Activated CD8-positive, alpha-beta memory T cell treated with anti-CD3 and anti-CD28 coated beads, Interleukin-2, amount 10 ng/mL, durations not matched to agents 7 days and 5 days (primary cell): ENCODE results near the gene SNAPIN. TPM values are rescaled to one million over a fixed set of nuclear protein-coding genes. Genes with fewer than 3 reads are reported as not detected.

Source experiments
- ATAC-seq: fragments of 150-1000 bp; cut with Tn5 transposase; one replicate; pipeline ENCODE4 v1.10.0; 2021; ENCODE audit warnings: moderate library complexity
- CTCF ChIA-PET: fragments of 350-600 bp; sonication (Branson Sonifier 250); formaldehyde crosslinking; loops from one replicate; lab custom pipeline; 2021; ENCODE audit warnings: antibody characterized with exemption; lab: Charles Lee
- DNase-seq: peaks from one replicate; pipeline ENCODE4 v3.0.0-alpha.2; 2020
- H3K27ac Mint-ChIP-seq: one replicate; pipeline ENCODE4 v1.8.0; 2021; ENCODE audit warnings: mild to moderate bottlenecking, mixed read lengths
- H3K27me3 Mint-ChIP-seq: one replicate; pipeline ENCODE4 v1.8.0; 2021; ENCODE audit warnings: mixed read lengths
- H3K36me3 Mint-ChIP-seq: one replicate; pipeline ENCODE4 v1.8.0; 2021; ENCODE audit warnings: mild to moderate bottlenecking, mixed read lengths
- H3K4me1 Mint-ChIP-seq: one replicate; pipeline ENCODE4 v1.8.0; 2021; ENCODE audit warnings: mixed read lengths
- H3K4me3 Mint-ChIP-seq: one replicate; pipeline ENCODE4 v1.8.0; 2021; ENCODE audit warnings: mild to moderate bottlenecking, moderate library complexity, mixed read lengths
- H3K9me3 Mint-ChIP-seq: one replicate; pipeline ENCODE4 v1.8.0; 2022; ENCODE audit warnings: low read depth, mixed read lengths
- total RNA-seq, 2 experiments: library from RNA; stranded (reverse); gene quantifications; one replicate each; pipeline ENCODE4 v1.2.3, GENCODE V29; 2021

Gene SNAPIN
- total RNA-seq, 2 experiments from 2014 or later: 30.7 to 34.2 TPM

- Mint-ChIP-seq H3K4me1 (no peaks in the 10 kb centered on the region), H3K9me3 (no peaks in the 10 kb centered on the region)
- CTCF ChIA-PET: no interaction called here
Measured at GRCh38 chr1:153616144-153616916, 42.2 kb upstream of the SNAPIN start, which contains the start of gene S100A14. Gene S100A14, minus strand, starts transcription at chr1:153616325. Its CDS starts 467 bp downstream, at chr1:153615858.

GRCh38 chr1:153616917-153617311 lies 41.6 kb upstream of the SNAPIN start:
- ATAC-seq: no peak
- H3K36me3 Mint-ChIP-seq: no peaks in the 10 kb centered on the region
- DNase-seq: no peak
- H3K9me3 Mint-ChIP-seq: no peaks in the 10 kb centered on the region
- no peaks in the 10 kb centered on the region for H3K4me1 Mint-ChIP-seq
- CTCF ChIA-PET: no interaction called here
- no peak overlapping the region for H3K27ac Mint-ChIP-seq
- no peaks in the 10 kb centered on the region for H3K27me3 Mint-ChIP-seq
- H3K4me3 Mint-ChIP-seq: no peak overlapping the region

More at GRCh38 chr1:153616144-153616916, 42.2 kb upstream of the SNAPIN start, which contains the start of gene S100A14:
- Mint-ChIP-seq H3K27me3 (no peaks in the 10 kb centered on the region), H3K36me3 (no peaks in the 10 kb centered on the region), H3K27ac (no peak within 1 kb of the TSS), H3K4me3 (no peak within 1 kb of the TSS)
- ATAC-seq (no peak), DNase-seq (no peak)

DNA sequence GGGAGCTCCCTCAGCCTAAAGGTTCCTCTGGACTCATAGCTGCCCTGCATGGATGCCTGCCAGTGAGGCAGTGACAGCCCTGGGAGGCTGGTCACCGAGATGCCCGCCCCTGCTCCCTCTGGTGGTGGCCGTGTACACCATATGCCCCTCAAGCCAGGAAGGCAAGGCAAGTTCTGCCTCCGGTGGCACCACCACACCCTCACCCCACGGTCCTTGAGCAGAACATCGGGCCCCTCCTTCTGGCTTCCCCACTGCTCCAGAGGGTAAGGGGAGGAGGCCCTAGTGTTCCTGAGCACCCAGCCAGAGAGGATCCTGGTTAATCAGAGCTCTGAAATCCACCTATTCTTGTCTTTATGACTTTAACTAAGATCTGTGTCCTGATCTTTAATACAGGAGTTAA lies 40.8 kb upstream of the SNAPIN start:
- H3K27ac Mint-ChIP-seq: no peak overlapping the region
- H3K27me3 Mint-ChIP-seq: no peaks in the 10 kb centered on the region
- H3K4me1 Mint-ChIP-seq: no peaks in the 10 kb centered on the region
- CTCF ChIA-PET: no interaction called here
- ATAC-seq (no peak), DNase-seq (no peak)
- H3K9me3 Mint-ChIP-seq: no peaks in the 10 kb centered on the region
- H3K36me3 Mint-ChIP-seq: no peaks in the 10 kb centered on the region
- H3K4me3 Mint-ChIP-seq: no peak overlapping the region

- DNase-seq (no peak), ATAC-seq (no peak)
- Mint-ChIP-seq H3K36me3 (no peaks in the 10 kb centered on the region), H3K27ac (no peak overlapping the region), H3K9me3 (no peaks in the 10 kb centered on the region), H3K4me1 (no peaks in the 10 kb centered on the region), H3K4me3 (no peak overlapping the region), H3K27me3 (no peaks in the 10 kb centered on the region)
- CTCF ChIA-PET: no interaction called here
Measured at GRCh38 chr1:153619171-153619570, 39.3 kb upstream of the SNAPIN start.

- no peak for DNase-seq
- Mint-ChIP-seq H3K27ac (no peak overlapping the region), H3K4me1 (no peaks in the 10 kb centered on the region), H3K4me3 (no peak overlapping the region), H3K36me3 (no peaks in the 10 kb centered on the region), H3K9me3 (no peaks in the 10 kb centered on the region), H3K27me3 (no peaks in the 10 kb centered on the region)
- ATAC-seq: no peak
- CTCF ChIA-PET: interaction anchor here (1.4 kb wide), 1 partner anchor 10 kb away, joined by 4 read pairs; the partner anchor contains the start of gene CHTOP
Measured at GRCh38 chr1:153623101-153623500, 35.4 kb upstream of the SNAPIN start.

DNA sequence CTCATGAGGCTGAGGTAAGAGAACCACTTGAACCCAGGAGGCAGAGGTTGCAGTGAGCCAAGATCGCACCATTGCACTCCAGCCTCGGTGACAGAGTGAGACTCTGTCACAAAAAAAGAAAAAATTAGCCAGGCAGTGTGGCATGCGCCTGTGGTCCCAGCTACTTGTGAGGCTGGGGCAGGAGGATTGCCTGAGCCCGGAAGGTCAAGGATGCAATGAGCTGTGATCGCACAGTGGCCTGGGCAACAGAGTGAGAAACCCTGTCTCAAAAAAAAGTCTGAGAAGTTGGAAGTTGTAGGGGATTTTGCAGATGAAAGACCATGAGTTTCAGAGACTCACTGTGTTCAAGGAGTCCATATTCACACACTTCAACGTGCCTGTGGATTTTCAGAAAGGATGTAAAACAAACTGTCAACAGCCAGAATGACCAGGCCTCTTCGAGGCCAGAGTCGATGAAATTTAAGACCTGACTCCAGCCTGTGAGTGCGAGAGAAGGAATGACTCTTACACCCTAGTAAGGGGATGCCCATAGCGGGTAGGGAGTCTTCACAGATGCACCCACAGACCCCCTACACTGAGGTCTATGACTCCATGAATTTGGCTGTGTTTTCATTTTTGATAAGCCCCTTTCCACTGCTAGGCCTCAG lies 33.4 kb upstream of the SNAPIN start:
- Mint-ChIP-seq H3K27me3 (no peaks in the 10 kb centered on the region), H3K36me3 (no peaks in the 10 kb centered on the region), H3K27ac (no peak overlapping the region), H3K9me3 (no peaks in the 10 kb centered on the region), H3K4me3 (no peak overlapping the region), H3K4me1 (no peaks in the 10 kb centered on the region)
- CTCF ChIA-PET: no interaction called here
- DNase-seq (no peak), ATAC-seq (no peak)

- DNase-seq (no peak), ATAC-seq (no peak)
- no peaks in the 10 kb centered on the region for H3K9me3 Mint-ChIP-seq
- CTCF ChIA-PET: interaction anchor here (0.6 to 3.5 kb wide), 4 partner anchors 12 to 116 kb away, joined by 3 to 12 read pairs (median 5); no protein-coding TSS in a partner anchor
- H3K4me3 Mint-ChIP-seq: no peak overlapping the region
- H3K27ac Mint-ChIP-seq: no peak overlapping the region
- peaks cover 3% of the 10 kb centered on the region for H3K4me1 Mint-ChIP-seq
- no peaks in the 10 kb centered on the region for H3K27me3 Mint-ChIP-seq
- no peaks in the 10 kb centered on the region for H3K36me3 Mint-ChIP-seq
Measured at GRCh38 chr1:153626477-153626903, 32.0 kb upstream of the SNAPIN start.

DNA sequence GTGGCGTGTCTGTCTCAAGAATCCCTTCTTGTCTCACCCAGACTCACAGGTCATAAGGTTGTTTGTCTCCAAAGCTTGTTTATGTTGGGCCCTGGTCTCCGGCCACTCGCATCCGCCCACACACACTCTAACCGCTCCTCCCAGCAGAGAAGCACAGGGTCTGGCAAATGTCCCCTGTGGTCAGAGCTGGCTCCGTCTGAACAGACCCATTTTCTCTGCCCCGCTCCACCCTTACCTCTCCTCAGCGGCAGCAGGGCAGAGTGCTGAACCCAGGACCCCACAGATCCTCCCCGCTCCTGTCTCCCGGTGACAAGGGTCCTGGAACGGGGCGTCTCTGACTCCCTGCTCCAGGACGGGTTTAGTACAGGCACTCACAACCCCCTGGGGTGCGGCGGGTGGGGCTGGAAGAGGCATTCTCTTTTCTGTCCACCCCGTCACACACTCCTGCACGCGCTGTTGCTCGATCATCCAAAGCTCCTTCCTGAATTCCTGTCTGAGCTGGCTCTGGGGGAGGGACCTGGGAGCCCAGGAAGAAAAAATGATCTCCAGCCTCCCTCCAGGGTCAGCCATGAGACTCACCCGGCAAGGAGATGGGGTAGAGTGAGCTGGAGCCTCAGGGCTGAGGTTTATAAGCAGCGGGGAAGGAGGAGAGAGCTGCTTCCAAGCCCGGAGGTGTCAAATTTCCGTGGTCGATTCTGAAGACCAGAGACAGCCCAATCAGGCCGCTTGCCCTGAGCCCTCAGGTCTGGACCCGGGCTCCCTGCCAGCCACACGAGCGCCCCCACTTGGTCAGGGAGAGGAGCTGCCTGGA lies 31.4 kb upstream of the SNAPIN start, which contains the start of gene S100A13:
TSS of gene S100A13 (minus strand) at position 602 of the 811 bp plus-strand sequence. CDS start 1,033 bp downstream, outside the sequence.
- ATAC-seq (no peak), DNase-seq (no peak)
- H3K9me3 Mint-ChIP-seq: no peaks in the 10 kb centered on the region
- no peaks in the 10 kb centered on the region for H3K27me3 Mint-ChIP-seq
- peaks cover 2% of the 10 kb centered on the region for H3K36me3 Mint-ChIP-seq
- no peak within 1 kb of the TSS for H3K27ac Mint-ChIP-seq
- CTCF ChIA-PET: interaction anchor here (0.6 to 3.5 kb wide), 6 partner anchors 11 to 133 kb away, joined by 3 to 12 read pairs (median 4); no protein-coding TSS in a partner anchor
- H3K4me1 Mint-ChIP-seq: peaks cover 7% of the 10 kb centered on the region
- no peak within 1 kb of the TSS for H3K4me3 Mint-ChIP-seq

GRCh38 chr1:153627715-153628626 lies 30.5 kb upstream of the SNAPIN start, which contains the start of gene S100A1:
Gene S100A1, plus strand, starts transcription at chr1:153628434. Its CDS starts 2,088 bp downstream, at chr1:153630522.
- DNase-seq (no peak), ATAC-seq (no peak)
- peaks cover 5% of the 10 kb centered on the region for H3K36me3 Mint-ChIP-seq
- peaks cover 13% of the 10 kb centered on the region for H3K4me1 Mint-ChIP-seq
- H3K4me3 Mint-ChIP-seq: no peak within 1 kb of the TSS
- H3K27me3 Mint-ChIP-seq: no peaks in the 10 kb centered on the region
- no peak within 1 kb of the TSS for H3K27ac Mint-ChIP-seq
- CTCF ChIA-PET: interaction anchor here (0.6 to 3.5 kb wide), 8 partner anchors 10 to 134 kb away, joined by 3 to 12 read pairs (median 4); no protein-coding TSS in a partner anchor
- no peaks in the 10 kb centered on the region for H3K9me3 Mint-ChIP-seq

GRCh38 chr1:153628638-153629342 lies 29.7 kb upstream of the SNAPIN start:
- Mint-ChIP-seq H3K4me1 (peaks cover 20% of the 10 kb centered on the region), H3K27me3 (no peaks in the 10 kb centered on the region), H3K36me3 (peaks cover 7% of the 10 kb centered on the region), H3K9me3 (no peaks in the 10 kb centered on the region), H3K27ac (no peak overlapping the region), H3K4me3 (no peak overlapping the region)
- no peak for ATAC-seq
- DNase-seq: no peak
- CTCF ChIA-PET: interaction anchor here (1.0 to 3.5 kb wide), 3 partner anchors 21 to 118 kb away, joined by 3 to 12 read pairs (median 5); no protein-coding TSS in a partner anchor

- Mint-ChIP-seq H3K4me3 (no peak overlapping the region), H3K36me3 (peaks cover 10% of the 10 kb centered on the region), H3K4me1 (peaks cover 21% of the 10 kb centered on the region), H3K27me3 (no peaks in the 10 kb centered on the region), H3K9me3 (no peaks in the 10 kb centered on the region), H3K27ac (no peak overlapping the region)
- DNase-seq (no peak), ATAC-seq (no peak)
- CTCF ChIA-PET: interaction anchor here (1.3 to 3.5 kb wide), 4 partner anchors 57 to 119 kb away, joined by 5 to 12 read pairs (median 7); no protein-coding TSS in a partner anchor
Measured at GRCh38 chr1:153629343-153629665, 29.2 kb upstream of the SNAPIN start.
